ENCODE data around the gene TNKS2. TPM values are rescaled to one million over a fixed set of nuclear protein-coding genes. Genes with fewer than 3 reads are reported as not detected.

TNKS2 gene
- total and polyA plus RNA-seq, 2 donors, result 27.7 to 32.2 TPM

GRCh38 chr10:91875779-91876178 is 77.6 kb downstream of the TNKS2 start:
- Histone ChIP-seq H3K4me3 (ENCODE audit: low read length in 2 of 2) (no peak overlapping the region), H3K4me1 (ENCODE audit: control insufficient read depth in 2 of 2, insufficient read depth in 2 of 2, low read length in 2 of 2) (no peaks in the 10 kb centered on the region), H3K27me3 (ENCODE audit: control insufficient read depth in 2 of 2, insufficient read depth in 1 of 2, low read length in 1 of 2) (no peaks in the 10 kb centered on the region), H3K27ac (ENCODE audit: low read depth in 1 of 2, low read length in 1 of 2) (no peak overlapping the region), H3K36me3 (ENCODE audit: control insufficient read depth in 2 of 2, insufficient read depth in 2 of 2, low read length in 1 of 2) (no peaks in the 10 kb centered on the region), H3K9me3 (ENCODE audit: control insufficient read depth in 2 of 2, insufficient read depth in 1 of 2, low read length in 1 of 2) (no peaks in the 10 kb centered on the region)
- WGBS, result 94% methylated on average over 1 of the region's 1 CpG
- DNase-seq (ENCODE audit: low read depth in 6 of 9, low spot score in 9 of 9), result no peak

DNA sequence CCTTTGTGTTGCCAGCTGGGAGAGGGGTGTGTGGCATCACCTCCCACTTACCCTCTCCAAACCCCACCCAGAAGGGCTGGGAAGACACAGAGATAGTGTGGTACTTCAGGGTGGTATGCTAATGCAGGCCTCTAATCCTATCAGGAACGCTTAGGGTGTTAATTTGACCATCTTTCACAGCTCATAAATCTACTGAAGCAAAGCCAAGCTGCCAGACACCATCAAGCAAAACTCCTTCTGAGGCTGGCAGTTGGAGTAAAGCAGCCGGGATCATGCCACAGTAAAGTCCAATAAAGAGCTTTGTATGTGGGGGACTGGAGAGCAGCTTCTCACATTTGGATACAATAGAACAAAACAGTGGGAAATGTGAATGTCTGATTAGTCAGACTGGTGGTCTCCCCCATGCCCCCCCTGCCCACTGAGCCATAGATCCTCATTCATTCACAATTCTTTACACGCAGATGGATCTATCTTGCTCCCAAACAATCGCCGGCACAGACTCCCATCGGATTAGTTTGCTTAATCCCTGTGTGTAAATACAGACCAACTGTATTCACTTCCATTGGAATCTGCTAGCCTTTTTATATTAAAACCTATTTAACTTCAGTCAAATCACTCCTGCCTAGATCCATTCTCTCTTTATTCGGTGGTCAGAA is 81.4 kb downstream of the TNKS2 start:
- peaks cover 0 to 9% of the 10 kb centered on the region in 2 donors for H3K27me3 ChIP-seq (ENCODE audit: control insufficient read depth in 2 of 2, insufficient read depth in 1 of 2, low read length in 1 of 2)
- WGBS, result 77% methylated on average over 7 of the region's 7 CpGs
- no peak overlapping the region for H3K27ac ChIP-seq (ENCODE audit: low read depth in 1 of 2, low read length in 1 of 2)
- no peak overlapping the region for H3K4me3 ChIP-seq (ENCODE audit: low read length in 2 of 2)
- no peaks in the 10 kb centered on the region for H3K4me1 ChIP-seq (ENCODE audit: control insufficient read depth in 2 of 2, insufficient read depth in 2 of 2, low read length in 2 of 2)
- DNase-seq (ENCODE audit: low read depth in 6 of 9, low spot score in 9 of 9), result no peak
- H3K36me3 ChIP-seq (ENCODE audit: control insufficient read depth in 2 of 2, insufficient read depth in 2 of 2, low read length in 1 of 2), result no peaks in the 10 kb centered on the region
- H3K9me3 ChIP-seq (ENCODE audit: control insufficient read depth in 2 of 2, insufficient read depth in 1 of 2, low read length in 1 of 2), result no peaks in the 10 kb centered on the region

GRCh38 chr10:91880310-91880709 is 82.1 kb downstream of the TNKS2 start:
- Histone ChIP-seq H3K4me1 (ENCODE audit: control insufficient read depth in 2 of 2, insufficient read depth in 2 of 2, low read length in 2 of 2) (no peaks in the 10 kb centered on the region), H3K27me3 (ENCODE audit: control insufficient read depth in 2 of 2, insufficient read depth in 1 of 2, low read length in 1 of 2) (peaks cover 0 to 11% of the 10 kb centered on the region in 2 donors), H3K4me3 (ENCODE audit: low read length in 2 of 2) (no peak overlapping the region), H3K27ac (ENCODE audit: low read depth in 1 of 2, low read length in 1 of 2) (no peak overlapping the region), H3K36me3 (ENCODE audit: control insufficient read depth in 2 of 2, insufficient read depth in 2 of 2, low read length in 1 of 2) (no peaks in the 10 kb centered on the region), H3K9me3 (ENCODE audit: control insufficient read depth in 2 of 2, insufficient read depth in 1 of 2, low read length in 1 of 2) (no peaks in the 10 kb centered on the region)
- no peak for DNase-seq (ENCODE audit: low read depth in 6 of 9, low spot score in 9 of 9)
- 68% methylated on average over 3 of the region's 3 CpGs for WGBS

GRCh38 chr10:91883549-91884444 is 85.6 kb downstream of the TNKS2 start:
- Histone ChIP-seq H3K27me3 (ENCODE audit: control insufficient read depth in 2 of 2, insufficient read depth in 1 of 2, low read length in 1 of 2) (peaks cover 2 to 34% of the 10 kb centered on the region in 2 donors), H3K9me3 (ENCODE audit: control insufficient read depth in 2 of 2, insufficient read depth in 1 of 2, low read length in 1 of 2) (no peaks in the 10 kb centered on the region), H3K4me3 (ENCODE audit: low read length in 2 of 2) (no peak overlapping the region), H3K4me1 (ENCODE audit: control insufficient read depth in 2 of 2, insufficient read depth in 2 of 2, low read length in 2 of 2) (peaks cover 0 to 8% of the 10 kb centered on the region in 2 donors), H3K27ac (ENCODE audit: low read depth in 1 of 2, low read length in 1 of 2) (no peak overlapping the region), H3K36me3 (ENCODE audit: control insufficient read depth in 2 of 2, insufficient read depth in 2 of 2, low read length in 1 of 2) (no peaks in the 10 kb centered on the region)
- DNase-seq (ENCODE audit: low read depth in 6 of 9, low spot score in 9 of 9), result no peak
- whole genome bisulfite sequencing, result 84% methylated on average over 20 of the region's 20 CpGs

- H3K4me1 ChIP-seq (ENCODE audit: control insufficient read depth in 2 of 2, insufficient read depth in 2 of 2, low read length in 2 of 2), result peaks cover 0 to 8% of the 10 kb centered on the region in 2 donors
- H3K27me3 ChIP-seq (ENCODE audit: control insufficient read depth in 2 of 2, insufficient read depth in 1 of 2, low read length in 1 of 2), result peaks cover 2 to 34% of the 10 kb centered on the region in 2 donors
- no peak overlapping the region for H3K4me3 ChIP-seq (ENCODE audit: low read length in 2 of 2)
- no peak for DNase-seq (ENCODE audit: low read depth in 6 of 9, low spot score in 9 of 9)
- no peaks in the 10 kb centered on the region for H3K36me3 ChIP-seq (ENCODE audit: control insufficient read depth in 2 of 2, insufficient read depth in 2 of 2, low read length in 1 of 2)
- 100% methylated on average over 1 of the region's 1 CpG for WGBS
- no peak overlapping the region for H3K27ac ChIP-seq (ENCODE audit: low read depth in 1 of 2, low read length in 1 of 2)
- no peaks in the 10 kb centered on the region for H3K9me3 ChIP-seq (ENCODE audit: control insufficient read depth in 2 of 2, insufficient read depth in 1 of 2, low read length in 1 of 2)
Measured at GRCh38 chr10:91884536-91884935, 86.3 kb downstream of the TNKS2 start.

GRCh38 chr10:91885362-91886079 is 87.3 kb downstream of the TNKS2 start:
- H3K27ac ChIP-seq (ENCODE audit: low read depth in 1 of 2, low read length in 1 of 2), result no peak overlapping the region
- H3K36me3 ChIP-seq (ENCODE audit: control insufficient read depth in 2 of 2, insufficient read depth in 2 of 2, low read length in 1 of 2), result no peaks in the 10 kb centered on the region
- no peak for DNase-seq (ENCODE audit: low read depth in 6 of 9, low spot score in 9 of 9)
- no peaks in the 10 kb centered on the region for H3K9me3 ChIP-seq (ENCODE audit: control insufficient read depth in 2 of 2, insufficient read depth in 1 of 2, low read length in 1 of 2)
- WGBS, result 98% methylated on average over 9 of the region's 9 CpGs
- peaks cover 0 to 8% of the 10 kb centered on the region in 2 donors for H3K4me1 ChIP-seq (ENCODE audit: control insufficient read depth in 2 of 2, insufficient read depth in 2 of 2, low read length in 2 of 2)
- peaks cover 2 to 34% of the 10 kb centered on the region in 2 donors for H3K27me3 ChIP-seq (ENCODE audit: control insufficient read depth in 2 of 2, insufficient read depth in 1 of 2, low read length in 1 of 2)
- no peak overlapping the region for H3K4me3 ChIP-seq (ENCODE audit: low read length in 2 of 2)

DNA sequence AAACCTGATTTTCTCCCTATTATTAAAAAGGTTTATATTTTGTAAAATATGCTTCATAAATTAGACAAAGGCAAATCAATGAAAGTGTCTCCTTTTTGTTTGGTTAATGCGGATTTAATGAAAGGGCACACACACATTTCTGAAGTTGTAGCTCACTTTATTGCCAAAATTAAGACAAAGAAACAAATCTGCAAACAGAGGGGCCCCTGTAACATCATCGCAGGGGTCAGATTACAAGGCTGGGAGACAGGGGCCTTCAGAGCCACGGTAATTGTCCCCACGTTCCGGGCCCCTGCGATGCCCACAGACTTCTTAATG is 88.7 kb downstream of the TNKS2 start:
- Histone ChIP-seq H3K9me3 (ENCODE audit: control insufficient read depth in 2 of 2, insufficient read depth in 1 of 2, low read length in 1 of 2) (no peaks in the 10 kb centered on the region), H3K4me1 (ENCODE audit: control insufficient read depth in 2 of 2, insufficient read depth in 2 of 2, low read length in 2 of 2) (peaks cover 0 to 8% of the 10 kb centered on the region in 2 donors), H3K36me3 (ENCODE audit: control insufficient read depth in 2 of 2, insufficient read depth in 2 of 2, low read length in 1 of 2) (no peaks in the 10 kb centered on the region), H3K27ac (ENCODE audit: low read depth in 1 of 2, low read length in 1 of 2) (no peak overlapping the region), H3K4me3 (ENCODE audit: low read length in 2 of 2) (peak overlapping the region; percentile 39 to 46), H3K27me3 (ENCODE audit: control insufficient read depth in 2 of 2, insufficient read depth in 1 of 2, low read length in 1 of 2) (peaks cover 2 to 34% of the 10 kb centered on the region in 2 donors)
- DNase-seq (ENCODE audit: low read depth in 6 of 9, low spot score in 9 of 9), result no peak
- WGBS, result 24% methylated on average over 6 of the region's 6 CpGs

DNA sequence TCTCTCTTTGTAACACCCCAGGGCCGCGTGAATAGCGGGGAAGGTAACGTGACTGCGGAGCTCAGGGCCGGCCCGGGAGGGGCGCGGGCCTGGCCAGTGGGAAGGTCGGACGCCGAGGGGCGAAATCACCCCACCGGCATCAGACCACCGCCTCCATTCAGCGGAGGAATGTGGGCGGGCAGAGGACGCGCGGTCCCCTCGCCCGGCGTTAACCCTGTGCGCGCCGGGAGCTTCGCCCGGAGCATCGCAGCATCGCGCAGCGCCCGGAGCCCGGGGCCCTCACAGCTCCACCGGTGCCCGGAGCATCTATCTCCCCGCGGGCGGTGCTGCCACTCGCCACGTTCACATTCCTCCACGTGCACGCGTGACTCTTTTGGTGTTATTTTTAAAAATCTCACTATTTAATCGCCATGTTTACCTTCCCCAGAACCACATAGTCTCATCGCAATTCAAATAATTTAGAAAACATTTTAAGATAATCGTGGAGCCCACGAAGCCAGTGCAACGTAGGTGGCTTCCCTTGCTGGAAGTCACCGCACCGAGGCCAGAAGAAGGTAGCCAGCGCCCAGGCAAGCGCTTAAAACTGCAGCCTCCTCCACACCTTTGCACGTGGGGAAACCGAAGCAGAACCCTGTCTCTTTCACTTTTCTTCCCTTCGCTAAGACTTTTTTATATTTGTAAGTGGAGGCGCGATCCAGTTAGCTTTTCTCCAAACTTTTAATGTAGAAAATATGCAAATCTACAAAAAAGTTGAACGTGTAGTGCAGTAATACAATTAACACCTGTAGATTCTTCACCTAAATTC is 89.2 kb downstream of the TNKS2 start:
- under 1% methylated on average over 59 of the region's 59 CpGs for WGBS
- peaks cover 0 to 8% of the 10 kb centered on the region in 2 donors for H3K4me1 ChIP-seq (ENCODE audit: control insufficient read depth in 2 of 2, insufficient read depth in 2 of 2, low read length in 2 of 2)
- peak in 2 of 9 donors; percentile 12 to 38 for DNase-seq (ENCODE audit: low read depth in 6 of 9, low spot score in 9 of 9)
- no peaks in the 10 kb centered on the region for H3K36me3 ChIP-seq (ENCODE audit: control insufficient read depth in 2 of 2, insufficient read depth in 2 of 2, low read length in 1 of 2)
- H3K27me3 ChIP-seq (ENCODE audit: control insufficient read depth in 2 of 2, insufficient read depth in 1 of 2, low read length in 1 of 2), result peaks cover 2 to 34% of the 10 kb centered on the region in 2 donors
- H3K9me3 ChIP-seq (ENCODE audit: control insufficient read depth in 2 of 2, insufficient read depth in 1 of 2, low read length in 1 of 2), result no peaks in the 10 kb centered on the region
- H3K4me3 ChIP-seq (ENCODE audit: low read length in 2 of 2), result peak overlapping the region; percentile 39 to 46
- H3K27ac ChIP-seq (ENCODE audit: low read depth in 1 of 2, low read length in 1 of 2), result no peak overlapping the region
